Keratinocyte (primary cell): Measurements from ENCODE around the gene FBN1. TPM values are rescaled to one million over a fixed set of nuclear protein-coding genes. Genes with fewer than 3 reads are reported as not detected.

Source experiments
- DNase-seq: peaks from one replicate; pipeline ENCODE4 v3.0.0-alpha.2; 2011; ENCODE audit warnings: low read depth, missing footprints, low spot score
- FAIRE-seq: peaks from 2 replicates; lab custom pipeline; 2011; peaks lifted over from hg19 to GRCh38; lab: Jason Lieb, UNC
- H2AFZ ChIP-seq: 2 replicates; pipeline ENCODE4 v1.6.0; 2012; ENCODE audit warnings: low read length, control low read depth, inconsistent platforms; ENCODE audit not compliant: control insufficient read depth
- H3K27ac ChIP-seq: 2 replicates; pipeline ENCODE4 v1.5.1; 2011; ENCODE audit warnings: low read length; ENCODE audit not compliant: control insufficient read depth, insufficient read depth
- H3K27me3 ChIP-seq: 3 replicates; pipeline ENCODE4 v1.6.0; 2011; ENCODE audit warnings: low read length; ENCODE audit not compliant: control insufficient read depth, insufficient read depth; ENCODE audit errors: extremely low read depth
- H3K36me3 ChIP-seq, 2 experiments: 2 replicates in 1 of 2; 3 replicates in 1 of 2; pipeline ENCODE4 v1.5.1; 2011; ENCODE audit warnings: low read length in 2 of 2, mild to moderate bottlenecking in 1 of 2; ENCODE audit not compliant: control insufficient read depth in 2 of 2, insufficient read depth in 2 of 2; ENCODE audit errors: extremely low read depth in 1 of 2
- H3K4me1 ChIP-seq: 3 replicates; pipeline ENCODE4 v1.5.1; 2011; ENCODE audit warnings: low read length; ENCODE audit not compliant: control insufficient read depth, insufficient read depth; ENCODE audit errors: extremely low read depth
- H3K4me2 ChIP-seq: 3 replicates; pipeline ENCODE4 v1.6.0; 2011; ENCODE audit warnings: low read depth, low read length; ENCODE audit not compliant: control insufficient read depth, insufficient read depth; ENCODE audit errors: extremely low read depth
- H3K4me3 ChIP-seq, 3 experiments: fragments of 200-600 bp in 1 of 3; sonication (generic) in 1 of 3; 2 replicates in 2 of 3; 3 replicates in 1 of 3; pipeline ENCODE4 v1.5.1; 2011 to 2016; ENCODE audit warnings: low read length in 3 of 3, mild to moderate bottlenecking in 3 of 3, control low read depth in 2 of 3, inconsistent platforms in 1 of 3, low read depth in 1 of 3, mixed read lengths in 1 of 3, mixed run types in 1 of 3, moderate library complexity in 1 of 3; ENCODE audit not compliant: control insufficient read depth in 2 of 3, insufficient read depth in 2 of 3; ENCODE audit errors: extremely low read depth in 1 of 3
- H3K79me2 ChIP-seq: 2 replicates; pipeline ENCODE4 v1.6.0; 2012; ENCODE audit warnings: low read length; ENCODE audit not compliant: control insufficient read depth, insufficient read depth
- H3K9ac ChIP-seq: 3 replicates; pipeline ENCODE4 v1.6.0; 2011; ENCODE audit warnings: low read length; ENCODE audit not compliant: control insufficient read depth, insufficient read depth; ENCODE audit errors: extremely low read depth
- H3K9me1 ChIP-seq: 3 replicates; pipeline ENCODE4 v1.6.0; 2011; ENCODE audit warnings: low read length; ENCODE audit not compliant: control insufficient read depth, insufficient read depth; ENCODE audit errors: extremely low read depth
- H3K9me3 ChIP-seq: 2 replicates; pipeline ENCODE4 v1.5.1; 2012; ENCODE audit warnings: low read depth, low read length; ENCODE audit not compliant: control insufficient read depth
- H4K20me1 ChIP-seq: 3 replicates; pipeline ENCODE4 v1.6.0; 2011; ENCODE audit warnings: low read length; ENCODE audit not compliant: control insufficient read depth, insufficient read depth; ENCODE audit errors: extremely low read depth
- CTCF ChIP-seq, 3 experiments: IDR thresholded peaks in 1 of 3; conservative IDR thresholded peaks in 1 of 3; optimal IDR thresholded peaks in 1 of 3; 2 replicates in 2 of 3; 3 replicates in 1 of 3; pipeline versions ENCODE3 to v1.5.1; 2011; ENCODE audit warnings: low read length in 3 of 3, mild to moderate bottlenecking in 3 of 3, moderate library complexity in 2 of 3, control low read depth in 1 of 3, inconsistent platforms in 1 of 3; ENCODE audit not compliant: insufficient read depth in 2 of 3; ENCODE audit errors: extremely low read depth in 1 of 3
- EZH2 ChIP-seq: IDR thresholded peaks from one replicate; pipeline ENCODE4 v1.6.1; 2012; ENCODE audit warnings: inconsistent platforms, mild to moderate bottlenecking, low read length, moderate library complexity
- dilution Hi-C: fragments of 300-500 bp; cut with MboI; formaldehyde crosslinking; loops from one replicate; pipeline ENCODE4 v1.7.0; 2020; ENCODE audit warnings: low sequenced_read_pairs; ENCODE audit not compliant: extremely low pct_ligation_motif_present
- polyA plus RNA-seq, 5 experiments: library from polyadenylated mRNA; depleted of rRNA in 3 of 5; stranded (reverse) in 3 of 5; stranded (forward) in 1 of 5; unstranded in 1 of 5; fragments of >200 nt; gene quantifications; 1 replicate in 1 of 5; 2 replicates in 3 of 5; 3 replicates in 1 of 5; pipeline versions ENCODE4 v1.2.1 to v1.2.3, GENCODE V29; 2011 to 2012; ENCODE audit warnings: missing spikeins in 2 of 5, low read depth in 1 of 5, low replicate concordance in 1 of 5

FBN1 gene
- polyA plus RNA-seq, 1 donor (not counting 4 experiments of a cell fraction or from before 2014, with no cell fraction given) = 3.5 TPM

- Histone ChIP-seq H2AFZ (no peak overlapping the region), H3K4me1 (peaks cover 18% of the 10 kb centered on the region), H3K9me3 (no peaks in the 10 kb centered on the region), H3K27me3 (no peaks in the 10 kb centered on the region), H3K9me1 (no peaks in the 10 kb centered on the region), H3K4me3 (no peak overlapping the region), H3K4me2 (no peak overlapping the region), H3K9ac (no peak overlapping the region), H3K79me2 (no peaks in the 10 kb centered on the region), H3K27ac (no peak overlapping the region), H3K36me3 (no peaks in the 10 kb centered on the region), H4K20me1 (no peaks in the 10 kb centered on the region)
- dilution Hi-C loops = no loop called here
- no peak for FAIRE-seq
- TF ChIP-seq EZH2 (no peak), CTCF (optimal IDR thresholded peaks at IDR 0.05 in 1 of 3, IDR thresholded peaks at IDR 0.05 in 1 of 3, conservative IDR thresholded peaks at IDR 0.05 in 1 of 3; ENCODE audit: extremely low read depth in 1 of 3, insufficient read depth in 2 of 3, low read length in 3 of 3) (no peak)
- DNase-seq = no peak
Observed at GRCh38 chr15:48397841-48398240, 247.7 kb downstream of the FBN1 start.

GRCh38 chr15:48396020-48396419 lies 249.5 kb downstream of the FBN1 start:
- TF ChIP-seq EZH2 (no peak), CTCF (optimal IDR thresholded peaks at IDR 0.05 in 1 of 3, IDR thresholded peaks at IDR 0.05 in 1 of 3, conservative IDR thresholded peaks at IDR 0.05 in 1 of 3; ENCODE audit: extremely low read depth in 1 of 3, insufficient read depth in 2 of 3, low read length in 3 of 3) (no peak)
- H3K9me3 ChIP-seq = no peaks in the 10 kb centered on the region
- H3K36me3 ChIP-seq = no peaks in the 10 kb centered on the region
- DNase-seq = no peak
- H3K4me3 ChIP-seq = no peak overlapping the region
- peak overlapping the region; percentile 19 for H2AFZ ChIP-seq
- dilution Hi-C loops = no loop called here
- peak overlapping the region; percentile 2 for H3K9ac ChIP-seq
- H3K4me2 ChIP-seq = peak overlapping the region; percentile 53
- peak overlapping the region; percentile 54 for H3K27ac ChIP-seq
- H3K9me1 ChIP-seq = no peaks in the 10 kb centered on the region
- H3K79me2 ChIP-seq = no peaks in the 10 kb centered on the region
- peaks cover 17% of the 10 kb centered on the region for H3K4me1 ChIP-seq
- no peaks in the 10 kb centered on the region for H4K20me1 ChIP-seq
- FAIRE-seq = no peak
- no peaks in the 10 kb centered on the region for H3K27me3 ChIP-seq
